DOHH2 (cell line): ENCODE results near the gene CEP95.

Experiments
- H3F3A ChIP-seq: fragments of 200-600 bp; sonication (generic), shearing (Covaris generic); 2 replicates; pipeline ENCODE4 v1.6.0; 2016; ENCODE audit warnings: antibody characterized with exemption, mild to moderate bottlenecking; ENCODE audit not compliant: control insufficient read depth, insufficient read depth
- H3K27ac ChIP-seq: fragments of 200-600 bp; sonication (generic); 2 replicates; pipeline ENCODE4 v1.5.1; 2014; ENCODE audit warnings: low read depth, mild to moderate bottlenecking, low read length, moderate library complexity
- H3K27me3 ChIP-seq: fragments of 200-600 bp; sonication (generic); 2 replicates; pipeline ENCODE4 v1.6.1; 2014; ENCODE audit warnings: mild to moderate bottlenecking, low read length, mixed read lengths; ENCODE audit not compliant: control insufficient read depth
- H3K36me3 ChIP-seq: fragments of 200-600 bp; sonication (generic); 2 replicates; pipeline ENCODE4 v1.6.1; 2014; ENCODE audit warnings: mild to moderate bottlenecking, low read length, moderate library complexity, mixed read lengths; ENCODE audit not compliant: control insufficient read depth
- H3K4me1 ChIP-seq: fragments of 200-600 bp; sonication (generic); 2 replicates; pipeline ENCODE4 v1.6.1; 2014; ENCODE audit warnings: mild to moderate bottlenecking, low read length, mixed read lengths; ENCODE audit not compliant: control insufficient read depth
- H3K4me2 ChIP-seq: fragments of 200-600 bp; sonication (generic); 2 replicates; pipeline ENCODE4 v1.6.0; 2014; ENCODE audit warnings: mild to moderate bottlenecking, low read length, moderate library complexity
- H3K4me3 ChIP-seq: fragments of 200-600 bp; sonication (generic); 2 replicates; pipeline ENCODE4 v1.5.1; 2014; ENCODE audit warnings: mild to moderate bottlenecking, low read length, mixed read lengths
- H3K79me2 ChIP-seq: fragments of 200-600 bp; sonication (generic); 2 replicates; pipeline ENCODE4 v1.6.1; 2014; ENCODE audit warnings: mild to moderate bottlenecking, low read length, mixed read lengths; ENCODE audit not compliant: control insufficient read depth
- H3K9me2 ChIP-seq: fragments of 200-600 bp; sonication (generic); replicated peaks from 2 replicates; pipeline ENCODE4 v1.6.1; 2014; ENCODE audit warnings: mild to moderate bottlenecking, low read length, mixed read lengths; ENCODE audit not compliant: control insufficient read depth
- H3K9me3 ChIP-seq: fragments of 200-600 bp; sonication (generic); 2 replicates; pipeline ENCODE4 v1.6.1; 2014; ENCODE audit warnings: antibody characterized with exemption, low read length, mixed read lengths; ENCODE audit not compliant: control insufficient read depth, insufficient read depth
- H4K20me1 ChIP-seq: fragments of 200-600 bp; sonication (generic); 2 replicates; pipeline ENCODE4 v1.6.0; 2014; ENCODE audit warnings: low read depth, mild to moderate bottlenecking, antibody characterized with exemption, low read length, moderate library complexity; ENCODE audit not compliant: control insufficient read depth, insufficient read depth
- CTCF ChIP-seq: fragments of 200-600 bp; sonication (generic); IDR thresholded peaks from one replicate; pipeline ENCODE4 v1.5.1; 2014; ENCODE audit warnings: antibody characterized with exemption, mild to moderate bottlenecking, low read depth, low read length; ENCODE audit not compliant: poor library complexity, severe bottlenecking
- EZH2phosphoT487 ChIP-seq: fragments of 200-600 bp; sonication (generic); IDR thresholded peaks from 2 replicates; pipeline ENCODE4 v1.6.1; 2017; ENCODE audit warnings: borderline replicate concordance, mild to moderate bottlenecking, antibody characterized with exemption, low read length, moderate library complexity, mixed read lengths

The CEP95 gene

GRCh38 chr17:64529221-64529620 is 22.4 kb downstream of the CEP95 start:
- H3K9me3 ChIP-seq, result no peaks in the 10 kb centered on the region
- no peaks in the 10 kb centered on the region for H3K27me3 ChIP-seq
- no peak overlapping the region for H3K4me2 ChIP-seq
- H3F3A ChIP-seq, result no peaks in the 10 kb centered on the region
- H3K36me3 ChIP-seq, result peaks cover 92% of the 10 kb centered on the region
- no peaks in the 10 kb centered on the region for H3K4me1 ChIP-seq
- peaks cover 3% of the 10 kb centered on the region; the same call in 1 of the 2 replicates for H4K20me1 ChIP-seq
- no peaks in the 10 kb centered on the region for H3K79me2 ChIP-seq
- no peak overlapping the region for H3K4me3 ChIP-seq
- H3K27ac ChIP-seq, result no peak overlapping the region
- TF ChIP-seq CTCF, result no peak
- TF ChIP-seq EZH2phosphoT487, result no peak
- no peaks in the 10 kb centered on the region for H3K9me2 ChIP-seq

DNA sequence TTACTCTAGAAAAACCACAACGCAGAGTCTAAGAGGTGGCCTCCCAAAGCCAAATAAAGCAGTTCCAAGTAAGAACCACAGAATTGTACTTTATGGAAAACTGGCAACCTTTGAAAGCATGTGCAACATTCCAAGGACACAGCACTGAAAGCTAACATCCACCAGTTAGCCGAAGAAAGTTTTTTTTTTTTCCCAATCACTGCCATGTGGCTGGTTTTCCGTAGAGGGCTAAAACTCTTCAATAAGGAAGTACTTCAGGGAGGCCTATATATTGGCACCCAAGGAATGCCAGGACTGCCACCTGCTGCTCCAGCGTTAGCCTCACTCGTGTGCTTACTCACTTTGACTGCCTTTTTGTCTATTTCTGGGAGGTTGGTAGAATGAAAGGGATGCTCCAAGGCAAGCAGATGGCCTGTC is 25.2 kb downstream of the CEP95 start:
- Histone ChIP-seq H3K79me2 (no peaks in the 10 kb centered on the region), H3K4me3 (no peak overlapping the region), H3K4me1 (no peaks in the 10 kb centered on the region), H3K9me3 (no peaks in the 10 kb centered on the region), H4K20me1 (no peaks in the 10 kb centered on the region), H3K9me2 (no peaks in the 10 kb centered on the region), H3K27me3 (no peaks in the 10 kb centered on the region), H3K27ac (no peak overlapping the region), H3F3A (no peaks in the 10 kb centered on the region), H3K36me3 (peaks cover 97% of the 10 kb centered on the region), H3K4me2 (no peak overlapping the region)
- TF ChIP-seq EZH2phosphoT487, result no peak
- TF ChIP-seq CTCF, result no peak

GRCh38 chr17:64532409-64532808 is 25.6 kb downstream of the CEP95 start:
- no peaks in the 10 kb centered on the region for H3K9me2 ChIP-seq
- H3K4me3 ChIP-seq, result no peak overlapping the region
- no peaks in the 10 kb centered on the region for H3K4me1 ChIP-seq
- no peak overlapping the region for H3K4me2 ChIP-seq
- no peaks in the 10 kb centered on the region for H3F3A ChIP-seq
- no peaks in the 10 kb centered on the region for H4K20me1 ChIP-seq
- no peaks in the 10 kb centered on the region for H3K27me3 ChIP-seq
- no peak for TF ChIP-seq CTCF
- TF ChIP-seq EZH2phosphoT487, result no peak
- H3K36me3 ChIP-seq, result peaks cover 98% of the 10 kb centered on the region
- no peaks in the 10 kb centered on the region for H3K9me3 ChIP-seq
- no peak overlapping the region for H3K27ac ChIP-seq
- H3K79me2 ChIP-seq, result no peaks in the 10 kb centered on the region
